Keratinocyte (primary cell): ENCODE results near the gene CPN2. TPM values are rescaled to one million over a fixed set of nuclear protein-coding genes. Genes with fewer than 3 reads are reported as not detected.

Experiments used
- DNase-seq: peaks from one replicate; pipeline ENCODE4 v3.0.0-alpha.2; 2011; ENCODE audit warnings: low read depth, missing footprints, low spot score
- FAIRE-seq: peaks from 2 replicates; lab custom pipeline; 2011; peaks lifted over from hg19 to GRCh38; lab: Jason Lieb, UNC
- H2AFZ ChIP-seq: 2 replicates; pipeline ENCODE4 v1.6.0; 2012; ENCODE audit warnings: low read length, control low read depth, inconsistent platforms; ENCODE audit not compliant: control insufficient read depth
- H3K27ac ChIP-seq: 2 replicates; pipeline ENCODE4 v1.5.1; 2011; ENCODE audit warnings: low read length; ENCODE audit not compliant: control insufficient read depth, insufficient read depth
- H3K27me3 ChIP-seq: 3 replicates; pipeline ENCODE4 v1.6.0; 2011; ENCODE audit warnings: low read length; ENCODE audit not compliant: control insufficient read depth, insufficient read depth; ENCODE audit errors: extremely low read depth
- H3K36me3 ChIP-seq, 2 experiments: 2 replicates in 1 of 2; 3 replicates in 1 of 2; pipeline ENCODE4 v1.5.1; 2011; ENCODE audit warnings: low read length in 2 of 2, mild to moderate bottlenecking in 1 of 2; ENCODE audit not compliant: control insufficient read depth in 2 of 2, insufficient read depth in 2 of 2; ENCODE audit errors: extremely low read depth in 1 of 2
- H3K4me1 ChIP-seq: 3 replicates; pipeline ENCODE4 v1.5.1; 2011; ENCODE audit warnings: low read length; ENCODE audit not compliant: control insufficient read depth, insufficient read depth; ENCODE audit errors: extremely low read depth
- H3K4me2 ChIP-seq: 3 replicates; pipeline ENCODE4 v1.6.0; 2011; ENCODE audit warnings: low read depth, low read length; ENCODE audit not compliant: control insufficient read depth, insufficient read depth; ENCODE audit errors: extremely low read depth
- H3K4me3 ChIP-seq, 3 experiments: fragments of 200-600 bp in 1 of 3; sonication (generic) in 1 of 3; 2 replicates in 2 of 3; 3 replicates in 1 of 3; pipeline ENCODE4 v1.5.1; 2011 to 2016; ENCODE audit warnings: low read length in 3 of 3, mild to moderate bottlenecking in 3 of 3, control low read depth in 2 of 3, inconsistent platforms in 1 of 3, low read depth in 1 of 3, mixed read lengths in 1 of 3, mixed run types in 1 of 3, moderate library complexity in 1 of 3; ENCODE audit not compliant: control insufficient read depth in 2 of 3, insufficient read depth in 2 of 3; ENCODE audit errors: extremely low read depth in 1 of 3
- H3K79me2 ChIP-seq: 2 replicates; pipeline ENCODE4 v1.6.0; 2012; ENCODE audit warnings: low read length; ENCODE audit not compliant: control insufficient read depth, insufficient read depth
- H3K9ac ChIP-seq: 3 replicates; pipeline ENCODE4 v1.6.0; 2011; ENCODE audit warnings: low read length; ENCODE audit not compliant: control insufficient read depth, insufficient read depth; ENCODE audit errors: extremely low read depth
- H3K9me1 ChIP-seq: 3 replicates; pipeline ENCODE4 v1.6.0; 2011; ENCODE audit warnings: low read length; ENCODE audit not compliant: control insufficient read depth, insufficient read depth; ENCODE audit errors: extremely low read depth
- H3K9me3 ChIP-seq: 2 replicates; pipeline ENCODE4 v1.5.1; 2012; ENCODE audit warnings: low read depth, low read length; ENCODE audit not compliant: control insufficient read depth
- H4K20me1 ChIP-seq: 3 replicates; pipeline ENCODE4 v1.6.0; 2011; ENCODE audit warnings: low read length; ENCODE audit not compliant: control insufficient read depth, insufficient read depth; ENCODE audit errors: extremely low read depth
- EZH2 ChIP-seq: IDR thresholded peaks from one replicate; pipeline ENCODE4 v1.6.1; 2012; ENCODE audit warnings: inconsistent platforms, mild to moderate bottlenecking, low read length, moderate library complexity
- dilution Hi-C: fragments of 300-500 bp; cut with MboI; formaldehyde crosslinking; loops from one replicate; pipeline ENCODE4 v1.7.0; 2020; ENCODE audit warnings: low sequenced_read_pairs; ENCODE audit not compliant: extremely low pct_ligation_motif_present
- polyA plus RNA-seq, 5 experiments: library from polyadenylated mRNA; depleted of rRNA in 3 of 5; stranded (reverse) in 3 of 5; stranded (forward) in 1 of 5; unstranded in 1 of 5; fragments of >200 nt; gene quantifications; 1 replicate in 1 of 5; 2 replicates in 3 of 5; 3 replicates in 1 of 5; pipeline versions ENCODE4 v1.2.1 to v1.2.3, GENCODE V29; 2011 to 2012; ENCODE audit warnings: missing spikeins in 2 of 5, low read depth in 1 of 5, low replicate concordance in 1 of 5
- TF ChIP-seq, protein P1 (sequence below), 3 experiments: IDR thresholded peaks in 1 of 3; conservative IDR thresholded peaks in 1 of 3; optimal IDR thresholded peaks in 1 of 3; 2 replicates in 2 of 3; 3 replicates in 1 of 3; pipeline versions ENCODE3 to v1.5.1; 2011; ENCODE audit warnings: low read length in 3 of 3, mild to moderate bottlenecking in 3 of 3, moderate library complexity in 2 of 3, control low read depth in 1 of 3, inconsistent platforms in 1 of 3; ENCODE audit not compliant: insufficient read depth in 2 of 3; ENCODE audit errors: extremely low read depth in 1 of 3

CPN2 gene
- polyA plus RNA-seq, 1 donor (not counting 4 experiments of a cell fraction or from before 2014, with no cell fraction given): not detected

DNA sequence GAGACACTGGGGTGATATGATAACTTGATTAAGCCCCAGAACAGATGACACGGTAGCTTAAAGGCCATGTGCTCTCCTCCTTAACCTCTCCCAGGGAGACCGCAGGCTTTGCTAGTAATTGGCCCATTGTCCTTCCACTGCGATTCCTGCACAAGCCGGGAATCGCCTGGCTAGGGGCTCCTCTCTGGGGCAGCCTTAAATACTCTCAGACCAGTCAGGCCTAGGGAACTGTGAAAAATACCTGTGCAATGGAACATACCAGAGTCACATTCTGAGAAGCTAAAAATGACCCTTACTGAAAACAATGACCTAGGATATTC, 56.3 kb downstream of the CPN2 start:
- Histone ChIP-seq H3K9me3 (no peaks in the 10 kb centered on the region), H3K9me1 (no peaks in the 10 kb centered on the region), H3K36me3 (no peaks in the 10 kb centered on the region), H3K79me2 (no peaks in the 10 kb centered on the region), H3K27ac (no peak overlapping the region), H4K20me1 (no peaks in the 10 kb centered on the region), H3K9ac (no peak overlapping the region), H3K4me1 (peaks cover 9% of the 10 kb centered on the region), H2AFZ (no peak overlapping the region), H3K4me2 (no peak overlapping the region), H3K27me3 (no peaks in the 10 kb centered on the region), H3K4me3 (no peak overlapping the region)
- no peak for FAIRE-seq
- no peak for TF ChIP-seq EZH2
- TF ChIP-seq, protein P1, sequence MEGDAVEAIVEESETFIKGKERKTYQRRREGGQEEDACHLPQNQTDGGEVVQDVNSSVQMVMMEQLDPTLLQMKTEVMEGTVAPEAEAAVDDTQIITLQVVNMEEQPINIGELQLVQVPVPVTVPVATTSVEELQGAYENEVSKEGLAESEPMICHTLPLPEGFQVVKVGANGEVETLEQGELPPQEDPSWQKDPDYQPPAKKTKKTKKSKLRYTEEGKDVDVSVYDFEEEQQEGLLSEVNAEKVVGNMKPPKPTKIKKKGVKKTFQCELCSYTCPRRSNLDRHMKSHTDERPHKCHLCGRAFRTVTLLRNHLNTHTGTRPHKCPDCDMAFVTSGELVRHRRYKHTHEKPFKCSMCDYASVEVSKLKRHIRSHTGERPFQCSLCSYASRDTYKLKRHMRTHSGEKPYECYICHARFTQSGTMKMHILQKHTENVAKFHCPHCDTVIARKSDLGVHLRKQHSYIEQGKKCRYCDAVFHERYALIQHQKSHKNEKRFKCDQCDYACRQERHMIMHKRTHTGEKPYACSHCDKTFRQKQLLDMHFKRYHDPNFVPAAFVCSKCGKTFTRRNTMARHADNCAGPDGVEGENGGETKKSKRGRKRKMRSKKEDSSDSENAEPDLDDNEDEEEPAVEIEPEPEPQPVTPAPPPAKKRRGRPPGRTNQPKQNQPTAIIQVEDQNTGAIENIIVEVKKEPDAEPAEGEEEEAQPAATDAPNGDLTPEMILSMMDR (optimal IDR thresholded peaks at IDR 0.05 in 1 of 3, IDR thresholded peaks at IDR 0.05 in 1 of 3, conservative IDR thresholded peaks at IDR 0.05 in 1 of 3; ENCODE audit: extremely low read depth in 1 of 3, insufficient read depth in 2 of 3, low read length in 3 of 3): no peak
- no peak for DNase-seq
- dilution Hi-C loops: no loop called here

DNA sequence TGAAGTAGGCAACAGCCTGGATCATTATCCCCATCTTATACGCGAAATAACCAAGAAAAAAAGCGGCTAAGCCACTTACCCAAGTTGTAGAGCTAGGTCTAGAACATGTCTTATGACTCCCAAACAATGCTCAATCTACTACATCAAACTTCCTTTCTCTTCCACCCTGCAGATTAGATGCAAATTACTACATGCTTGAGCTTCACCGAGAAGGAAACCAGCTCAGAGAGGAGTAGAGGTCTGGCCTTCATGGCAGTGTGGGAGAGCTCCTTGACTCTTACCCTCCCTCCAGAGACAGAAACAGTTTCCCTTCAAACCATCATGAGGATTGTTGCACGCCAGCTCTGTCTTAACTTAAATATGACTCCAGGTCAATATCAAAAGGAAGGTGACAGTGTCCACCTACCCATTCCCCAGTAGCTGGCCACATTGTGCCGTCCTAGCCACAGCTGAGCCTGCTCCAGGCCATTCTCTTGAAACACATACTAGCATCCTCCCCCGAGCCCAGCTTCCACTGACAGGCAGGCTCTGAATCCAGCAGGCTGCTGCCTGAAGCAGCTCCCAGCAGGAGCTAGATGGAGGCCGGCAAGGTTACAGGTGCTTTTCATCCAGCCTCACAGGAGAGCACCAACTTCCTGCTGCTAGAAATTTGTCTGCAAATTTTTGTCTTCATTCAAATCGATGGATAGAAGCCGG, 56.8 kb downstream of the CPN2 start:
- no peaks in the 10 kb centered on the region for H3K27me3 ChIP-seq
- DNase-seq (no peak), FAIRE-seq (no peak)
- no peak for TF ChIP-seq EZH2
- TF ChIP-seq, protein P1 (optimal IDR thresholded peaks at IDR 0.05 in 1 of 3, IDR thresholded peaks at IDR 0.05 in 1 of 3, conservative IDR thresholded peaks at IDR 0.05 in 1 of 3; ENCODE audit: extremely low read depth in 1 of 3, insufficient read depth in 2 of 3, low read length in 3 of 3): no peak
- H3K79me2 ChIP-seq: no peaks in the 10 kb centered on the region
- H3K4me1 ChIP-seq: peaks cover 9% of the 10 kb centered on the region
- no peak overlapping the region for H3K27ac ChIP-seq
- H3K4me2 ChIP-seq: no peak overlapping the region
- H2AFZ ChIP-seq: no peak overlapping the region
- H3K36me3 ChIP-seq: no peaks in the 10 kb centered on the region
- no peak overlapping the region for H3K4me3 ChIP-seq
- no peaks in the 10 kb centered on the region for H3K9me3 ChIP-seq
- no peaks in the 10 kb centered on the region for H4K20me1 ChIP-seq
- dilution Hi-C loops: no loop called here
- no peak overlapping the region for H3K9ac ChIP-seq
- H3K9me1 ChIP-seq: no peaks in the 10 kb centered on the region
